ENCODE measurements around the gene CDKAL1.

- TF ChIP-seq CTCF (IDR thresholded peaks at IDR 0.05; ENCODE audit: insufficient read depth, low read length), result no peak
- TF ChIP-seq POLR2AphosphoS5 (IDR thresholded peaks at IDR 0.05; ENCODE audit: low read depth), result no peak
- no peak for TF ChIP-seq GABPA (IDR thresholded peaks at IDR 0.05; ENCODE audit: low read depth)
These were observed 98.4 kb downstream of the CDKAL1 start for GRCh38 chr6:20632696-20633095.
